HepG2 (cell line): ENCODE measurements around the gene HDLBP. TPM values are rescaled to one million over a fixed set of nuclear protein-coding genes. Genes with fewer than 3 reads are reported as not detected.
A peak's percentile ranks its signal among the peaks of the same experiment; 100 is the strongest.

Experiments used
- ATAC-seq: fragments of 200-7000 bp; cut with Tn5 transposase; 3 replicates; pipeline ENCODE4 v1.9.1; 2020; ENCODE audit warnings: mild to moderate bottlenecking, moderate library complexity
- BruUV-seq: library from RNA; stranded (reverse); fragments of 400-500 nt; replicated peaks from 2 replicates; lab custom pipeline; 2021; lab: Mats Ljungman, UMichigan
- CTCF ChIA-PET: fragments of 300-600 bp; formaldehyde crosslinking; extraction: SDS; loops from one replicate; lab custom pipeline; 2021; ENCODE audit warnings: low total read pairs, inconsistent platforms, low intra/inter-chr PET ratio; lab: Yijun Ruan, JAX
- POLR2A ChIA-PET: fragments of 350-600 bp; sonication (Branson Sonifier 250); formaldehyde crosslinking; loops from one replicate; lab custom pipeline; 2020; ENCODE audit warnings: antibody characterized with exemption, inconsistent platforms; lab: Yijun Ruan, JAX
- DNase-seq: peaks from one replicate; pipeline ENCODE4 v3.0.0-alpha.2; 2015; ENCODE audit warnings: low spot score
- FAIRE-seq: peaks from 3 replicates; lab custom pipeline; 2011; peaks lifted over from hg19 to GRCh38; lab: Jason Lieb, UNC
- H2AFZ ChIP-seq: one replicate; pipeline ENCODE4 v1.6.1; 2011; ENCODE audit warnings: low read length, inconsistent platforms
- H3K27ac ChIP-seq: fragments of 300-600 bp; 3 replicates; pipeline ENCODE4 v1.8.0; 2011; ENCODE audit warnings: mixed run types, mild to moderate bottlenecking, mixed read lengths, low read length, inconsistent platforms; ENCODE audit not compliant: insufficient read depth; ENCODE audit errors: extremely low read length
- H3K27me3 ChIP-seq, 2 experiments: fragments of 200-600 bp in 1 of 2; 2 replicates in 1 of 2; 3 replicates in 1 of 2; pipeline versions ENCODE4 v1.6.0 to v1.8.0; 2011; ENCODE audit warnings: low read length in 2 of 2, mild to moderate bottlenecking in 2 of 2, moderate library complexity in 2 of 2, inconsistent platforms in 1 of 2; ENCODE audit not compliant: insufficient read depth in 2 of 2, control insufficient read depth in 1 of 2
- H3K36me3 ChIP-seq, 2 experiments: fragments of 200-600 bp in 1 of 2; replicated peaks in 1 of 2; 2 replicates in 1 of 2; 3 replicates in 1 of 2; pipeline versions ENCODE4 v1.5.1 to v1.8.0; 2011; ENCODE audit warnings: low read length in 2 of 2, inconsistent platforms in 1 of 2; ENCODE audit not compliant: insufficient read depth in 2 of 2, control insufficient read depth in 1 of 2
- H3K4me1 ChIP-seq: 2 replicates; pipeline ENCODE4 v1.5.1; 2012; ENCODE audit warnings: low read length, inconsistent platforms; ENCODE audit not compliant: insufficient read depth
- H3K4me2 ChIP-seq: 2 replicates; pipeline ENCODE4 v1.6.0; 2011; ENCODE audit warnings: low read depth, low read length, inconsistent platforms
- H3K4me3 ChIP-seq, 3 experiments: fragments of 200-600 bp in 1 of 3; sonication (generic), shearing (Covaris generic) in 1 of 3; replicated peaks in 1 of 3; 2 replicates each; pipeline ENCODE4 v1.5.1; 2011 to 2016; ENCODE audit warnings: low read length in 3 of 3, inconsistent platforms in 2 of 3, low read depth in 2 of 3, mild to moderate bottlenecking in 2 of 3, control low read depth in 1 of 3, mixed read lengths in 1 of 3; ENCODE audit not compliant: insufficient read depth in 1 of 3
- H3K79me2 ChIP-seq: one replicate; pipeline ENCODE4 v1.6.1; 2011; ENCODE audit warnings: low read length, inconsistent platforms; ENCODE audit not compliant: insufficient read depth
- H3K9ac ChIP-seq: 2 replicates; pipeline ENCODE4 v1.6.0; 2011; ENCODE audit warnings: mild to moderate bottlenecking, low read depth, low read length, inconsistent platforms; ENCODE audit not compliant: insufficient read depth
- H3K9me3 ChIP-seq: 2 replicates; pipeline ENCODE4 v1.5.1; 2012; ENCODE audit warnings: mild to moderate bottlenecking, low read length
- H4K20me1 ChIP-seq: 2 replicates; pipeline ENCODE4 v1.6.0; 2011; ENCODE audit warnings: inconsistent platforms, mild to moderate bottlenecking, low read length, moderate library complexity; ENCODE audit not compliant: insufficient read depth
- EP300 ChIP-seq, 3 experiments: sonication (generic) in 1 of 3; formaldehyde crosslinking in 1 of 3; IDR thresholded peaks; 2 replicates each; pipeline versions ENCODE4 v1.5.1 to v1.6.1; 2011 to 2020; ENCODE audit warnings: low read depth in 2 of 3, low read length in 2 of 3, borderline replicate concordance in 1 of 3, improper control_type of control experiment in 1 of 3, mild to moderate bottlenecking in 1 of 3, missing genetic modification reagents in 1 of 3, moderate library complexity in 1 of 3
- HOXA5 ChIP-seq: sonication (generic); formaldehyde crosslinking; IDR thresholded peaks from 2 replicates; pipeline ENCODE4 v1.4.0; 2020; ENCODE audit warnings: missing genetic modification reagents
- IKZF5 ChIP-seq: IDR thresholded peaks from 2 replicates; pipeline ENCODE4 v1.6.1; 2018; ENCODE audit warnings: missing genetic modification reagents, mild to moderate bottlenecking, missing compliant biosample characterization
- MAFF ChIP-seq: IDR thresholded peaks from 2 replicates; pipeline ENCODE4 v1.6.1; 2011; ENCODE audit warnings: low read depth, low read length, improper control_type of control experiment
- MAFK ChIP-seq, 2 experiments: IDR thresholded peaks in 1 of 2; conservative IDR thresholded peaks in 1 of 2; 2 replicates each; pipeline ENCODE4 v1.6.1; 2011; ENCODE audit warnings: improper control_type of control experiment in 2 of 2, low read length in 2 of 2
- NR2C2 ChIP-seq: sonication (generic); formaldehyde crosslinking; IDR thresholded peaks from 2 replicates; pipeline ENCODE4 v1.4.0; 2020; ENCODE audit warnings: missing genetic modification reagents, mild to moderate bottlenecking, moderate library complexity, borderline replicate concordance
- SP4 ChIP-seq: sonication (generic); formaldehyde crosslinking; IDR thresholded peaks from 2 replicates; pipeline ENCODE4 v1.8.1; 2023; ENCODE audit warnings: mild to moderate bottlenecking, missing genetic modification reagents
- ZFP36 ChIP-seq: fragments of 150-350 bp; IDR thresholded peaks from 2 replicates; pipeline ENCODE4 v1.6.1; 2018; ENCODE audit warnings: borderline replicate concordance, low read length, low read depth; ENCODE audit not compliant: partially characterized antibody
- WGBS: methylation state at CpG from one replicate; pipeline ENCODE4 v1.1.6; 2017; ENCODE audit warnings: low lambda C conversion rate; 5-methylcytosine and 5-hydroxymethylcytosine counted together
- in situ Hi-C: cut with HindIII; loops from 2 replicates; pipeline ENCODE4 v1.10.0; 2017; ENCODE audit warnings: low pct_unique_long_range_greater_than_20kb; ENCODE audit not compliant: extremely low pct_ligation_motif_present
- intact Hi-C: fragments of 100-400 bp; cut with micrococcal nuclease; formaldehyde crosslinking; loops from one replicate; pipeline ENCODE4 v1.10.0; 2022; ENCODE audit not compliant: unreplicated experiment
- polyA plus RNA-seq, 8 experiments: library from polyadenylated mRNA; depleted of rRNA in 3 of 8; stranded (reverse) in 7 of 8; unstranded in 1 of 8; fragments of >200 nt; fragmentation: Illumina TruSeq in 4 of 8; extraction: Trizol in 4 of 8; gene quantifications; 2 replicates each; pipeline versions ENCODE4 v1.2.1 to v1.2.3, GENCODE V29; 2011 to 2016; ENCODE audit warnings: low read depth in 4 of 8, missing spikeins in 1 of 8, mixed read lengths in 1 of 8; ENCODE audit not compliant: insufficient read depth in 1 of 8
- total RNA-seq, 5 experiments: library from RNA; depleted of rRNA; stranded (reverse); fragments of >200 nt; fragmentation: Illumina TruSeq; extraction: Trizol; gene quantifications; 2 replicates each; pipeline ENCODE4 v1.2.3, GENCODE V29; 2016; ENCODE audit warnings: low read depth in 1 of 5

HDLBP gene
- total and polyA plus RNA-seq, 2 of the 13 experiments (the other 11 are each of a cell fraction or from before 2014, with no cell fraction given): 464 to 707 TPM

GRCh38 chr2:241275910-241276309 is 39.6 kb downstream of the HDLBP start:
- intact Hi-C loops (loop anchor here (10.0 kb wide), 1 partner anchor 79 kb away; the partner anchor contains the start of gene FARP2), in situ Hi-C loops (no loop called here)
- peaks cover 93% of the 10 kb centered on the region for H3K79me2 ChIP-seq
- POLR2A ChIA-PET: interaction anchor here (1.0 to 1.9 kb wide), 2 partner anchors 38 to 40 kb away, joined by 4 to 7 read pairs; partner anchors contain the start of genes HDLBP and SEPTIN2
- no peak overlapping the region for H3K4me2 ChIP-seq
- H3K27me3 ChIP-seq: no peaks in the 10 kb centered on the region; a peak in 1 of 5 replicates
- FAIRE-seq (no peak), ATAC-seq (no peak), DNase-seq (no peak)
- CTCF ChIA-PET: no interaction called here
- no peak overlapping the region for H3K9ac ChIP-seq
- no peaks in the 10 kb centered on the region; a peak in 1 of 5 replicates for H3K36me3 ChIP-seq
- peaks cover 13% of the 10 kb centered on the region for H4K20me1 ChIP-seq
- no TSS peak for BruUV-seq
- 94% methylated on average over 1 of the region's 1 CpG for WGBS
- H2AFZ ChIP-seq: no peak overlapping the region
- no peak for TF ChIP-seq SP4 (CRISPR knock-in tag)
- TF ChIP-seq HOXA5 (CRISPR knock-in tag): no peak
- TF ChIP-seq MAFF: peak; percentile 85
- TF ChIP-seq NR2C2 (CRISPR knock-in tag): no peak
- no peak for TF ChIP-seq EP300 (IDR thresholded peaks at IDR 0.05; ENCODE audit: low read depth in 2 of 2, low read length in 2 of 2)
- no peak for TF ChIP-seq EP300 (CRISPR knock-in tag; IDR thresholded peaks at IDR 0.05; ENCODE audit: borderline replicate concordance)
- TF ChIP-seq IKZF5 (CRISPR knock-in tag): no peak
- peak; percentile 77 to 89 for TF ChIP-seq MAFK (conservative IDR thresholded peaks at IDR 0.05 in 1 of 2, IDR thresholded peaks at IDR 0.05 in 1 of 2; ENCODE audit: low read length in 2 of 2)
- no peak for TF ChIP-seq ZFP36
- H3K4me1 ChIP-seq: peaks cover 52% of the 10 kb centered on the region
- H3K9me3 ChIP-seq: no peaks in the 10 kb centered on the region
- no peak overlapping the region for H3K27ac ChIP-seq
- H3K4me3 ChIP-seq: no peak overlapping the region
